Chondrocyte (in vitro differentiated cells): ENCODE measurements around the gene JADE1. TPM values are rescaled to one million over a fixed set of nuclear protein-coding genes. Genes with fewer than 3 reads are reported as not detected.

ENCODE experiments used
- DNase-seq: peaks from one replicate; pipeline ENCODE4 v3.0.0; 2021; ENCODE audit warnings: mixed read lengths, low spot score
- H3K27ac Mint-ChIP-seq: one replicate; pipeline ENCODE4 v1.8.0; 2021; ENCODE audit warnings: mild to moderate bottlenecking, moderate library complexity, mixed read lengths; ENCODE audit not compliant: unreplicated experiment
- H3K27me3 Mint-ChIP-seq: 2 replicates; pipeline ENCODE4 v1.8.0; 2021; ENCODE audit warnings: low read depth, mixed read lengths
- H3K36me3 Mint-ChIP-seq: 2 replicates; pipeline ENCODE4 v1.8.0; 2021; ENCODE audit warnings: low read depth, mixed read lengths
- H3K4me1 Mint-ChIP-seq: 2 replicates; pipeline ENCODE4 v1.8.0; 2021; ENCODE audit warnings: low read depth, mild to moderate bottlenecking, mixed read lengths
- H3K4me3 Mint-ChIP-seq: one replicate; pipeline ENCODE4 v1.8.0; 2021; ENCODE audit warnings: mild to moderate bottlenecking, moderate library complexity, mixed read lengths; ENCODE audit not compliant: unreplicated experiment
- H3K9me3 Mint-ChIP-seq: 2 replicates; pipeline ENCODE4 v1.8.0; 2021; ENCODE audit warnings: low read depth, mixed read lengths
- CTCF ChIP-seq: fragments of 200-600 bp; sonication (generic); IDR thresholded peaks from 2 replicates; pipeline ENCODE4 v1.5.0; 2021; ENCODE audit warnings: antibody characterized with exemption, mild to moderate bottlenecking, moderate library complexity
- total RNA-seq: library from RNA; stranded (reverse); gene quantifications from 3 replicates; pipeline ENCODE4 v1.2.1, GENCODE V29; 2021

The JADE1 gene
- total RNA-seq, 1 donor from 2014 or later: 34.0 TPM

DNA sequence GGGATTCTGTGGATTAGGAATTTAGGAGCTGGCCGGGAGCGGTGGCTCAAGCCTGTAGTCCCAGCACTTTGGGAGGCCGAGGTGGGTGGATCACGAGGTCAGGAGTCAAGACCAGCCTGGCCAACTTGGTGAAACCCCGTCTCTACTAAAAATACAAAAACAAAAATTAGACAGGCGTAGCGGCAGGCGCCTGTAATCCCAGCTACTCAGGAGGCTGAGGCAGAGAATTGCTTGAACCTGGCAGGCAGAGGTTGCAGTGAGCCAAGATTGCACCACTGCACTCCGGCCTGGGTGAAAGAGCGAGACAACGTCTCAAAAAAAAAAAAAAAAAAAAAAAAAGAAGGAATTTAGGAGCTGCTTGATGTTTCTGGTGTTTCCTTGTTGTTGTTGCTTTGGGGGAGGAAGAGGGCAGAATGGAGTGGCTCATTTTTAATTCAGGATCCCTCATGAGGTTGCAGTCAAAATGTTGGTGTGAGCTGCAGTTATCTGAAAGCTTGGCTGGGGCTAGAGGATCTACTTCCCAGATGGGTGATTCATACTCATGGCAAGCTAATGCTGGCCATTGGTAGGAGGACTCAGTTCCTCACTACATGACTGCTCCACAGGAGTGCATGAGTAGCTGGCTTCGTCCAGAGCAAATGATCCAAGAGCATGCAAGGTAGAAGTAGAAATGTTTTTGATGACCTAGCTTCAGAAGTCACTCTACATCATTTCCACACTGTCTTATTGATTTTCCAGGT, 26.5 kb upstream of the JADE1 start:
- TF ChIP-seq CTCF: no peak
- no peak overlapping the region for H3K27ac Mint-ChIP-seq

DNA sequence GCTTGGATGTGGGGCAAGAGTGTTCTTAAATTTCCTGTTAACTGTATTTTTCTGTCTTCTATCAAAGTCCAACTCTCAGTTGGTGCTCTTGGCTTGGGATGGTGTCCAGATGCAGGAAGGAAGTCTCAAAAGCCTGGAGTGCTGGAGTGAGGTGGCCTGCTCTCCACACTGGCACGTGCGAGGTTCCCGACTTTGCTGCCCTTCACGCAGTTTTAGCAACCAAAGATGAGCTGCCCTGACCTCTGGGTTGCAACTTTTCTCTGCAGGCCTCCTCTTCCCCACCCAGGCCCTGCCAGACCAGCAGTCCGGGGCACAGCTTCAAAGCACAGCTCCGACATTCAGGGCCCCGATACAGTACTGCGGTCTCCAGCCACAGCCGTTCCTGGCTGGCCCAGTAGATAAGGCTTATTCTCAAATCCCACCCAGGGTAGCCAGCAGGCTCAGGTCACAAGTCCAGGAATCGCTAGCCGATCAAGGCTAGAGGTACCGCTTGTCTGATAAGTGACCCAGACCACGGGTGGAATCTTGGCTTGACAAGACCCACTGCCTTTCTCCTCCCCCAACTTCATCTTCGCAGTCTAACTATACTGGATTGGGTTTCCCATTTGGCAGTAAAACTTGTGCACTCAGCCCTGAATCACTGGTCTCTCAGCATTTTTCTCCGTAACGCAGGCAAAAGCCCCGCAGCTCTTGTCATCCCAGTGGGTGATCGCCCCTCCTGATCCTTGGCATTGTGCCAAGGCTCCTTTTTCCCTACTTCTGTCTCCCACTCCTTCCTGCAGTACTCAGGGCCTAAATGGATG, 21.8 kb upstream of the JADE1 start:
- Mint-ChIP-seq H3K4me1 (peaks cover 8% of the 10 kb centered on the region), H3K9me3 (no peaks in the 10 kb centered on the region), H3K27ac (no peak overlapping the region), H3K4me3 (no peak overlapping the region), H3K36me3 (no peaks in the 10 kb centered on the region), H3K27me3 (no peaks in the 10 kb centered on the region)
- TF ChIP-seq CTCF: no peak
- no peak for DNase-seq

More for the DNA sequence above, 26.5 kb upstream of the JADE1 start:
- peaks cover 10% of the 10 kb centered on the region for H3K4me1 Mint-ChIP-seq
- DNase-seq: no peak
- no peaks in the 10 kb centered on the region for H3K9me3 Mint-ChIP-seq
- no peak overlapping the region for H3K4me3 Mint-ChIP-seq
- no peaks in the 10 kb centered on the region for H3K27me3 Mint-ChIP-seq
- no peaks in the 10 kb centered on the region for H3K36me3 Mint-ChIP-seq

DNA sequence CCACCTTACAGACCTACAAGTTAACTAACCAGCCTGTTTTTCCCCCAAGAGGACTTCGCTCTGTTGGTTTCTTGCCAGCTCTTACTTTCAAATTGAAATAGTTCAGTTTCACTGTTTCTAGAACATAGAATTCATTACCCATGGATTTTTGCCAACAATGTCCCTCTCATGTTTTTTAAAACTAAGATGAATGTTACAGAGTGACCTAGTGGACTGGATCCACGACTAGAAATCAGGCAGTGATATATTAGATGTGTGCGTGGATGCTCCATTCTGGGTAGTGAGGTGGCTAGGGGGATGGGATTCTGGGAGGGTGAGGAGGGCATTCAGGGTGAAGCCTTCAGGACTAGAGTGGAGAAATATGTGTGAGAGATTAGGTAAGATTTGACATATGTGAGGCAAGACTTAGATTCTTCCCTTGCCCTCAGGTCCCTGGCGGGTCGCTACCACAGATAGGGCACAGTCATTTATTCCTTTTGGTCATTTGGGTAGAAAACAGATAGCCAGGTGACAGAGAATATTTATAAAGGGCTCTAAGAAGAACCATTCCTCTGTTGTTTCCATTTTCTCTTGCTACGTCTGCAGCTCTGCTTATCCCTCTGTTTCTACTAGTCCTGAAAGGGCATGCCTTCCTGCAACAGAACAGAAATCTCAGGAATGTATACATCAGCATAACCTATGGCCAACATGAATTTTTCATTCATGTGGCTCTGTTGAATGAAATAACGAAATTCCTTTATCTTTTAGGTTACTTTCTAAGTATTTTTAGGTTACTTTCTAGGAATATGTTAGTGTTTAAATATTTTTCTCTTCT, 15.4 kb upstream of the JADE1 start:
- Mint-ChIP-seq H3K27ac (peak overlapping the region; percentile 23), H3K4me1 (peaks cover 9% of the 10 kb centered on the region), H3K9me3 (no peaks in the 10 kb centered on the region), H3K4me3 (no peak overlapping the region), H3K27me3 (no peaks in the 10 kb centered on the region), H3K36me3 (no peaks in the 10 kb centered on the region)
- no peak for TF ChIP-seq CTCF
- DNase-seq: no peak

GRCh38 chr4:128796934-128797333, 12.6 kb upstream of the JADE1 start:
- H3K27ac Mint-ChIP-seq: no peak overlapping the region
- no peaks in the 10 kb centered on the region for H3K27me3 Mint-ChIP-seq
- no peak overlapping the region for H3K4me3 Mint-ChIP-seq
- no peaks in the 10 kb centered on the region for H3K36me3 Mint-ChIP-seq
- TF ChIP-seq CTCF: no peak
- no peaks in the 10 kb centered on the region for H3K9me3 Mint-ChIP-seq
- DNase-seq: no peak
- peaks cover 9% of the 10 kb centered on the region for H3K4me1 Mint-ChIP-seq

- no peaks in the 10 kb centered on the region for H3K27me3 Mint-ChIP-seq
- no peaks in the 10 kb centered on the region for H3K4me1 Mint-ChIP-seq
- H3K36me3 Mint-ChIP-seq: no peaks in the 10 kb centered on the region
- no peaks in the 10 kb centered on the region for H3K9me3 Mint-ChIP-seq
- no peak for DNase-seq
- no peak overlapping the region for H3K27ac Mint-ChIP-seq
- H3K4me3 Mint-ChIP-seq: no peak overlapping the region
- no peak for TF ChIP-seq CTCF
Observed at GRCh38 chr4:128800284-128800683, 9.2 kb upstream of the JADE1 start.
